HG03095 (cell line): ENCODE data around the gene INPP4B.

Experiments
- ATAC-seq: cut with Tn5 transposase; IDR thresholded peaks from one replicate; pipeline ENCODE4 v1.9.1; 2021; ENCODE audit warnings: moderate library complexity; ENCODE audit not compliant: unreplicated experiment

The INPP4B gene

GRCh38 chr4:142267101-142267500, 579.0 kb downstream of the INPP4B start:
- no peak for ATAC-seq

DNA sequence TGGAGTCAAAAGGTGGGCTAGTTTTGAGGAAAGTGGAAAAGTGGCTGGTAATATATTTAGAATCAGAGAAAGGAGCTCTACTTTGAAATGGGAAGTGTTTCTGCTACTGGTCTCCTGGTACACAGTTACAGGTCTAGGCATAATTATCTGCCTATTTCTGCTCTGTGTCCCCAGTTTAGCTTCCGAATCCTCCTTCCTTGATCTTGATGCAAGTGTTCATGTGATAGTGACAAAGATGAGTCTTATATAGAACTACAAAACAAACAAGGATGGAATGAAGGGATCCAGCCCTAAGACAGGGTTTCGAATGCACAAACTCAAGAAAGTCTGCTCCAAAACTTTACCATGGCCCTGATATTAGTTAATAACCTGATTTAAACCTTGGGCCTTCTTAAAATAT, 580.2 kb downstream of the INPP4B start:
- no peak for ATAC-seq

- no peak for ATAC-seq
Observed at GRCh38 chr4:142265536-142265935, 580.6 kb downstream of the INPP4B start.

- ATAC-seq: no peak
Observed at GRCh38 chr4:142264961-142265360, 581.1 kb downstream of the INPP4B start.

- no peak for ATAC-seq
Observed at GRCh38 chr4:142262956-142263355, 583.1 kb downstream of the INPP4B start.

- ATAC-seq: no peak
Observed at GRCh38 chr4:142248946-142249345, 597.2 kb downstream of the INPP4B start.

DNA sequence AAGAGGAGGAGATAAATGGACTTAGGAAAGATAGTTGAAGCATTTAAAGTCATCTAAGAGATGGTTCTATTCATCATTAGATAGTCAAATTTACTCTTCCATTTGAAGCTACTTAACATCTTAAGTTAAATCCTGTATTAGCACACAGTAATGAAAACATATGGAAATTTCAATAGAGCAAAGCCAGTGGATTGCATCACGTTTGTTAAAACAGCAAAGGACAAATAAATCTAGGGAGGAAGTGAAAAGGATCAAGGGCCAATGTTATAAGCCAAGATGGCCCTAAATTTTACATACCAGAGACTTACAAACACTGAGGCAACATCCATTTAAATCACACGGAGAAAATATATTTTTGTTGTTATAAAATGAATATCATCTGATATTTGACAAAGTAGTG, 602.8 kb downstream of the INPP4B start:
- ATAC-seq: no peak

DNA sequence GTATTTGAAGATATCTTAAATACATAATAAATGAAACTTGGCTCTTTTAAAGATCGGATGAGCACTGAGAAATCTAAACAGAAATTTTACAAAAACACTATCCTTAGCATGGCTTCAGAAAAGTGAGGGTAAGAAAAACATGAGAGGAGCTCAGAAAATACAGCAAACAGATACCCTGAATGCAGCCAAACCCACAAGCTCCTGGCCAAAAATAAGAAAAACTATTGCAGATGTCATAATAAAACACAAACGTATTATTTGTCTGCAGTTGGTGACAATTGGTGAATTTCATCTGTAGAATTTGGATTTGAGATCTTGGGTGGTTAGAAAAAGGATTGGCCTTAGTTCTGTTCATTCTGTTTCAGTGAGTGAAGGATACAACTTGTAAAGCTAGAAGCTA, 603.9 kb downstream of the INPP4B start:
- no peak for ATAC-seq

GRCh38 chr4:142238589-142238988, 607.5 kb downstream of the INPP4B start:
- ATAC-seq: no peak

DNA sequence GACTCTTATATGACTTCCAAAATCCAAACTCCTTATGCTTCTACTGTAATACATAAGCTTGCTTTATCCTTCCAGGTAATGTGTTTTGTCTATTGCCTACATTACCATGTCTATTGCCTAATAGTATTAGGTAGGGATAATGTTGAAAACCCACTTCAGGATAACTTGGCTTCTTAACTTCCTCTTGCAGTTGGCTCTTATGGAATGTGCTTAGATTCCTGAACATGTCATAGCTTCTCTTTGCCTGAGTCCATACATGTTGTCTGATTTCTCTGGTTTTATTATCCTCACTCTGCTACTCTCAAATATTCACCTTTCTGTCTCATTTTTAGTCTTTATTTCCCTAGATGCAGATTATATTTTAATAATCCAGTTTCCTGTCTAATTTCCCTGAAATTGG, 609.8 kb downstream of the INPP4B start:
- no peak for ATAC-seq

DNA sequence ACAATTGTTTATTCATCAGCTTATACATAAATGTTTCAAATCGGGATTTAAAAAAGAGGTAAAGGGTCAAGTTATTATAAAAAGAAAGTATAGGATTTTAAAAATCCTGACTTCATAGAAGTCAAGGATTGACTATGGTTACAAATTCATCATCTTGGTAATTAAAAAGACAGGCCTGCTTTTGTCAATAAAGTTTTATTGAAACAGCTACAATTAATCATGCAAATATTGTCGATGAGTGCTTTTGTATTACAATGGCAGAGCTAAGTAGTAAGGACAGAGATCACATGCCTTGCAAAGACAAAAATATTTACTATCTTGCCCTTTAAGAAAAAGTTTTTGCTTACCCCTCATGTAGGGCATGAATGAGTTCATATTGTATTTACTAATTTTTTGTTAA, 614.3 kb downstream of the INPP4B start:
- ATAC-seq: no peak

DNA sequence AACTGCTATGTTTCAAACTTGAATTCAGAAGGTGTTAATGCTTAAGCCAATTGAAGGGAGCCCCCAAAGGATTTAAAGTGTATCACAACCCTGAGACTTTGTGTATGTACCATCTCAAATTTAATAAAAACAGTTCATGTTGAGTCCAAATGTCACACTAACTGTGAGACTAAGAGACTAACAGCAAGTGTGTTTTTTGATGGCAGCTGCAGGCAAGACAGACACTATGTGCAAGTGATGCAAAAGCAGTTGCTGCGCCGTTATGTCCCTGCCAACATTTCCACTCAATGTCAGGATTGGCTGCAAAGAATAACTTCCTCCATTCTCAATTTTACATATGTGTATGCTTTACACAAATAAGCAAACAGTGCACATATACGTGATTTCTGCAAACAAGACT, 615.1 kb downstream of the INPP4B start:
- no peak for ATAC-seq

- ATAC-seq: no peak
Observed at GRCh38 chr4:142226014-142226413, 620.1 kb downstream of the INPP4B start.

GRCh38 chr4:142222127-142222526, 624.0 kb downstream of the INPP4B start:
- ATAC-seq: no peak

DNA sequence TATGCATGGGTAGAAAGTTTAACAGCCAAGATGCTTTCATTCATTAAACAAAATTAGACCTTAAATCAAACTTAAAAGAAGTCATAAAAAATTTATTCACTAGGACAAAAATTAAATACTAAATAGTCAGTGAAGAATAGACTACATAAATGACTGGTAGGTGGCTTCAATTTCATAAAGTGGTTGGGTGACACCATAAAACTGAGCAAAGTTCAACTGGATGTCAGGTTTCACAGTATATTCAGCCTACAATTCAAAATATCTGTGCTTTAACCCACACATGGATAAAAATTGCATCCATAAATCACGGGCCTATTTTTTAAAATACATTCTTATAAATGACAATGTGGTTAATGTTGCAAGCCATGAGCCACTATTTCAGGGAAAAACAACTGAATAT, 627.4 kb downstream of the INPP4B start:
- ATAC-seq: no peak

DNA sequence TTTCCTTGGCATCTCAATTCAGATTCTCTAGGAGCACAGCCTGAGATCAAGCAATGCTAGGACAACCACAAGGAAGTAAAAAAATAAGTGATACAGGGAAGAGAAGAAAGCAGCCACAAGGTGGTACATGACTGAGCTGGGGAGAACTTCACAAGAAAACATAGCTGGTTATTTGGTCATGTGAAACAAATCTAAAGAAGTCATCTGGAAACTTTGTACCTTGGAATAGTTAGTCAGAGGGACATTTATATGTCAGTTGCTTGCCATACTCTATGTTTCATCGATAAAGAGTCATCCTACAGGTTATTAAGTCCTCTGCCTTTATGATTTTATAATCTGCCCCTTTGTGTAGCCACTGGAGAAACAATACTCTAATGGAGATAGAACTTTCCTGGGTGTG, 634.7 kb downstream of the INPP4B start:
- ATAC-seq: no peak

GRCh38 chr4:142203505-142203904, 642.6 kb downstream of the INPP4B start:
- ATAC-seq: no peak

DNA sequence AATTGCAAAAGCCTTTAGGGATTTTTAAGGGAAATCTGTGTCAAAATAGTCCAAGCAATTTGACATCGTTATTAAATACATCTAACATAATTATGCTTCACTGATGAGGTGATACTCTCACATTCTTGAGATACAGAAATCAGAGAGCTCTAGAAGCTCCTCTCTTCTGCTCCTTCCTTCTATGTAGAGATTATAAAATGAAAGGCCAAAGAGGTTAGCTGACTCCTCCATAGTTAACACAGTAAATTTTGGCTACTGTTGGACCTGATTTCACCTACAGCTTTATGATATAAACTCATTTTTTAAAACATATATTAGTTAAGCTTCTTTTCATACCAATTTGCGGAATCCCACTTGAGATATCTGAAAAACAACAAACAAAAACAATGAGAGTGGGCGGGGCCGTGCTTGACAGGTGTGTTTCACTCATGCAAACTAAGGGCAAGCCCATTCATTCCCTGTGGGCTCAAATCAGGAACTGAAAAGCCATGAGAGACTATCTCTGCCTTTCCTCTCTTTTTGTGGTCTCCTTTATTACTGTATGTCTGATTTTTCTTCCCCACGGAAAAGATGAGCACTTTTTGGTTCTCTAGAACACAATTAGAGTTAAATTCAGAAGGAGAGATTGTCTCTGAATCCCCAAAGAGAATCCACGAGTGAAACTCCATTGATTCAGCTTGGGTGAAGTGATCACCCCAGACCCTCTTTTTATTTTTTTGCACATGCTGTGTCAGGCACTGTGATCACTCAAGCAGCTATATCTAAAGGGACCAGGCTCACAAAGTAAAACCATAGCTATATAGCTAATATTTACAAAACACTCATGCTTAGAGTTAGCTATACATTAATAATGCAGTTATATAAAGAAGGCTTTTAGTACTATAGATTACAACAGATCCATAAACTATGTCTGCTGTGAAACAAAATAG, 643.4 kb downstream of the INPP4B start:
- ATAC-seq: peak; percentile 83

DNA sequence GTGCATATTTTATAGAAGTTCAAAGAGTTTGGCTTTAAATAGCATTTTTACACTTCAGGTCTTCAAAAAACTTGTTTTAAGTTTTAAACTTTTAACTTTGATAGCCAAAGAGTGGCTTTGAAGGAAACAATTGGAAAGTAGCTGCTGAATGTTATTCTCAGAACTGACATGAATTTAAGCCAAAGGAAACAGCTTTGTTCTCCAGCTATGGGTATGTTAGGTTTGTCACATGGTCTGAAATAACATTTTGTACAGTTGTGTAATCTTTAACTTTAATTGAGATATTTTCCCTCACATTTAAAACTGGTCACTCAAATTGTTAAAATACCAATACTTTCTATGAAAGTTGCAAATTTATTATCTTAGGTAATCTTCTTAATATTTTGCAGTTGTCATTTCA, 645.1 kb downstream of the INPP4B start:
- no peak for ATAC-seq

- no peak for ATAC-seq
Observed at GRCh38 chr4:142194905-142195304, 651.2 kb downstream of the INPP4B start.

- ATAC-seq: no peak
Observed at GRCh38 chr4:142191901-142192300, 654.2 kb downstream of the INPP4B start.

GRCh38 chr4:142181021-142181420, 665.1 kb downstream of the INPP4B start:
- no peak for ATAC-seq

GRCh38 chr4:142169216-142169615, 676.9 kb downstream of the INPP4B start:
- ATAC-seq: no peak
